Activated CD8-positive, alpha-beta memory T cell treated with anti-CD3 and anti-CD28 coated beads for 24 hours (primary cell): Measurements from ENCODE around the gene ZSWIM6.
"Not testable (repeated sequence)": the region's sequence is repeated elsewhere in the genome, so short reads cannot be mapped to it uniquely, and the experiment has no call there.

ENCODE experiments used
- DNase-seq: peaks from one replicate; pipeline ENCODE4 v3.0.0-alpha.2; 2020

The ZSWIM6 gene

GRCh38 chr5:61408476-61409168 lies 76.6 kb downstream of the ZSWIM6 start:
- DNase-seq: peak; percentile 98

GRCh38 chr5:61409568-61409967 lies 77.5 kb downstream of the ZSWIM6 start:
- no peak for DNase-seq

GRCh38 chr5:61410811-61411210 lies 78.8 kb downstream of the ZSWIM6 start:
- DNase-seq: no peak

- no peak for DNase-seq
Observed at GRCh38 chr5:61412361-61412760, 80.3 kb downstream of the ZSWIM6 start.

GRCh38 chr5:61413205-61413604 lies 81.1 kb downstream of the ZSWIM6 start:
- DNase-seq: not testable (repeated sequence)

GRCh38 chr5:61414806-61415205 lies 82.7 kb downstream of the ZSWIM6 start:
- DNase-seq: no peak

GRCh38 chr5:61416010-61416409 lies 84.0 kb downstream of the ZSWIM6 start:
- DNase-seq: no peak

- no peak for DNase-seq
Observed at GRCh38 chr5:61416420-61416819, 84.4 kb downstream of the ZSWIM6 start.

- no peak for DNase-seq
Observed at GRCh38 chr5:61417340-61417739, 85.3 kb downstream of the ZSWIM6 start.

- DNase-seq: no peak
Observed at GRCh38 chr5:61417851-61418250, 85.8 kb downstream of the ZSWIM6 start.

- no peak for DNase-seq
Observed at GRCh38 chr5:61419106-61419505, 87.0 kb downstream of the ZSWIM6 start.

GRCh38 chr5:61420016-61420415 lies 88.0 kb downstream of the ZSWIM6 start:
- no peak for DNase-seq

GRCh38 chr5:61421262-61421661 lies 89.2 kb downstream of the ZSWIM6 start:
- not testable (repeated sequence) for DNase-seq

GRCh38 chr5:61423487-61424145 lies 91.6 kb downstream of the ZSWIM6 start:
- DNase-seq: no peak

GRCh38 chr5:61425918-61426317 lies 93.9 kb downstream of the ZSWIM6 start:
- no peak for DNase-seq

GRCh38 chr5:61429906-61430305 lies 97.8 kb downstream of the ZSWIM6 start:
- no peak for DNase-seq

- DNase-seq: no peak
Observed at GRCh38 chr5:61431923-61432620, 100.0 kb downstream of the ZSWIM6 start.

GRCh38 chr5:61435368-61435767 lies 103.3 kb downstream of the ZSWIM6 start:
- no peak for DNase-seq

GRCh38 chr5:61438298-61438970 lies 106.4 kb downstream of the ZSWIM6 start:
- DNase-seq: no peak

- no peak for DNase-seq
Observed at GRCh38 chr5:61440086-61440485, 108.0 kb downstream of the ZSWIM6 start.

- no peak for DNase-seq
Observed at GRCh38 chr5:61440596-61440995, 108.5 kb downstream of the ZSWIM6 start.

GRCh38 chr5:61441742-61442141 lies 109.7 kb downstream of the ZSWIM6 start:
- DNase-seq: no peak

- DNase-seq: no peak
Observed at GRCh38 chr5:61447780-61448495, 115.9 kb downstream of the ZSWIM6 start.
